Pons (tissue), 1 donor: ENCODE measurements around the gene NELFB.

Experiments used
- DNase-seq: peaks from one replicate; pipeline ENCODE4 v3.0.0-alpha.2; 2016; ENCODE audit warnings: low spot score

NELFB gene

DNA sequence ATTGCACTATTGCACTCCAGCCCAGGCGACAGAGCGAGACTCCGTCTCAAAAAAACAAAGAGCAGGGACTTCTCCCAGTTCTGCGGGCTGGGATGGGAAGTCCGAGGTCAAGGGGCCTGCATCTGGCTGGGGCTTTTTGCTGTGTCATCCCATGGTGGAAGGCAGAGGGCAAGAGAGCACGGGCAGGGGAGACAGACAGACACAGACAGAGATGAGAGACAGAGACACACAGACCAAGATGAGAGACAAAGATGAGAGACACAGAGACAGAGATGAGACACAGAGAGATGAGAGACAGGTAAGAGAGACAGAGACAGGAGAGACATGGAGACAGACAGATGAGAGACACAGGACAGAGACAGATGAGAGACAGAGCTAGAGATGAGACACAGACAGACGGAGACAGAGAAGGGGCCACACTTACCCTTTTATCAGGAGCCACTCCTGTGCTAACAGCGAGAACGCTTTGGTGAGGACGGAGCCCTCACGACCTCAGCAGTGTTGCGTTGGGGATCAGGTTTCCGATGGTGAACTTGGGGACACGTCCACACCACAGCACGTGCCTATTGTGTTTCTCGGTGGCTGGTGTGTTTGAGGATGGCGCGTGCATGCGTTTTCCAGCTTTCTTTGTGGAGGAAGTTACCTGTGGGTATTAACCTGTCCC lies 13.5 kb downstream of the NELFB start:
- no peak for DNase-seq

DNA sequence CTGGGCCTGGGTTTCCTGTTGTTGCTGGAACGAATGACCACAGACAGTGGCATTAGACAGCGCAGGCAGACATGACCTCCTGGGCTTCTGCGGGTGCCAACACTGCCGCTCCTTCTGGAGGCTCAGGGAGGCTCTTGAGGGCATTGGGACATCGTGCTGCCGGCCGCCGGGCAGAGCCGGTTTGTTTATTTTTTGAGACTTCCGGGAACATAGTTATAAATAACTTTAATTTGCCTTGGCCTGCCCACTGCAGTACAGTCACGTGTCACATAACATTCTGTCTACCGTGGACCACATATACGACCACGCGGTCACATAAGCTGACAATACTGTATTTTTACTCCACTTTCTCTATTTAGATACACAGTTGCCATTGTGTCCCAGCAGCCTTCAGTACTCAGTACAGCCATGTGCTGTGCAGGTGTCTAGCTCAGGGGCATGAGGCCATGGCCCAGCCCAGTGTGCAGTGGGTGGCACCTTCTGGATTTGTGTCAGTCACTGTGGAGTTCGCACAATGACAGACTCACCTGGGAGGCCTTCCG lies 14.2 kb downstream of the NELFB start:
- DNase-seq: no peak

DNA sequence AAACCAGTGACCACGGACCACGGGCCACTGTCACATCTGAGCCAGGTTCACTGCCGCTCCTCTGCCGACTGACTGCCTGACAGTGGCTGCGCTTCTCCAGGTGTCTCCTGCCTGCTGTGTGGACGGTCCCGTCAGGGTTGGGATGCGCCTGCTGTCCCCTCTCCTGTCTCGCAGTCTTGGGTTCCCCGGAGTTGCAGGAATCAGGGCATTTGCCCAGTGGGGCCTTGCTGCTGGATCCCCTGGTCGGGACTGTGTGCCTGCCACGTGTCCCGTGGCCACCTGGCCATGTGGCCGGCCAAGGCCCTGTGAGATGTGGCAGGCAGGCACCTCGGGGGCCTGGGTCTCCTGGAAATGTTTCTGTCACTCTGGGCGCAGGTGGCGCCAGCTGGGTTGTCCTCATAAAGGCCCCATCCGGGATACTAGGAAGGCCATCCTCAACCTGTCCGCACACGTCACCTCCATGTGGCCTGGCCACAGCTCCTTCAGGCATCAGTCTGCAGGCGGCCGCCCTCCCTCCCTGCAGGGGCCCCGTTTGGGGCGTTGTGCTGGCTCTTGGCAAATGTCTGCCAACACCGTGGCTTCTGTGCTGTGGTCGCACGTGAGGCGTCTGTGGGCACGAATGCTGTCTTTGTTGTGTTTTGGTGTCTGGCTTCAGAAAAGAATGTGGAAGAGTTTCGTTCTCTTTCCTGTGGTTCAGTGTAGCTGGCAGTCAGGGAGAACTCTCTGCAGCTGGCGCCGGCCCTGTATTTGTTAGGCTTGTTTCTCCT lies 16.0 kb downstream of the NELFB start:
- DNase-seq: no peak

DNA sequence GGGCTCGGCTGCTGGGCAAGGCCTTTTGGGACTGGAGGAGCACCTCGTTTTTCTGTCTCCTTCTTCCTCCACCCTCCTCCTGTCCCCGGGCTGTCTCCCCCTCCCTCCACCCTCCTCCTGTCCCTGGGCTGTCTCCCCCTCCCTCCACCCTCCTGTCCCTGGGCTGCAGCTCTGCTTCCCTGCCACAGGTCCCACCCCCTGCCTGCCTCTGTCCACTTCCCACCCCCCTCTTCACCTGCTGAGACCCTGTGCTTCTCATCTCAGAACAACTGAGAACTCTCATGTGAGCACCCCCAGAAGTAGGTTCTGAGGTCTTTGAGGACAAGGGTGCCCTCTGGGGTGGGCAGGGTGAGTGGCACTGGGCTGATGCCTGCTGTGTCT lies 16.6 kb downstream of the NELFB start:
- no peak for DNase-seq

DNA sequence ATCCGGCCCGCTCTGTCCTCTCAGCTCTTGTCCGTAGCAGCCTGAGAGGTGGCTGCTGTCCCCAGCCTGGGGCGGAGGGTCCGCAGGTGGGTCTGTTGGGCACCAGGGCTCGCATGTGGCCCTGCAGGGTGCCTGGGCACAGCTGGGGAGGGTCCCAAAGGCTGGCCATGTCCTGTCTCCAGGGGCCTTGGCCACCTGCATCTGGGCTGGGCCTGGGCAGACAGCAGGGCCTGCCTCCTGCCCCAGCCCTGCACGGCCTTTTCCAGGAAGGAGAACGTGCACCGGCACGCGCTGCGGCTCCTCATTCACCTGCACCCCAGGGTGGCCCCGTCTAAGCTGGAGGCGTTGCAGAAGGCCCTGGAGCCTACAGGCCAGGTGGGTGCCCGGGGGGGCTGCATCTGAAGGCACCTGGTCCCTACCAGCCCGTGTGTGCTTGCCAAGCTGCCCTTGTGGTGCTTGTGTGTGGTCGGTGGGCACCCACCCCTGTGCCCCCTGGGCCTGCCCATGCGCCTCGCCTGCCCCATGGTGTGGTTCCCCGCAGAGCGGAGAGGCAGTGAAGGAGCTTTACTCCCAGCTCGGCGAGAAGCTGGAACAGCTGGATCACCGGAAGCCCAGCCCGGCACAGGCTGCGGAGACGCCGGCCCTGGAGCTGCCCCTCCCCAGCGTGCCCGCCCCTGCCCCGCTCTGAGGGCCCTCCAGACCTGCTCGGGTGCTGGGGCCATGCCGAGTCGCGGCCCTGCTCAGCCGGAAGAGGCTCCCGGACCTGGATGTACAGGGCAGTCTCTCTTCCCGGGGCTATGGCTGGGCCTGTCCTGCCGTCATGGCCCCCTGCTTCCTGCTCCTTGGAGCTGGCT lies 17.3 kb downstream of the NELFB start:
- DNase-seq: no peak

DNA sequence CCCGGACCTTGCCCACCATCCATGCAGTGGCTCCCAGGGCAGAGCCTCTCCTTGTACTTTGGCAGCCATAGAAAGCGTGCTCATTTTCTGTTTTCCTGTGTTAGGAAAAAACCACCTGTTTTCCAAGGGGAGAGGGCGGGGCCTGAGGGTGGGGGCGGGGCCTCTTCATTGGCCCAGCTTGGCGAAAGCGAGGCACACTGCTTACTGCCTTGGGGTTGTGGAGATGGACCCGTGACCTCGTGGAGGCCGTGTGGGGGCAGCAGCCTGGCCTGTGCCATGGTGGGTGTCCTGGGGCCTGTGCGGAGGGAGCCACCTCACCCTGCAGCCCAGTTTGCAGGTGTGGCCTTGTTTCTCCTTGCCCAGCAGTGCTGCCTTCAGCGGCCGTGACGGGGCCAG lies 18.0 kb downstream of the NELFB start:
- no peak for DNase-seq

DNA sequence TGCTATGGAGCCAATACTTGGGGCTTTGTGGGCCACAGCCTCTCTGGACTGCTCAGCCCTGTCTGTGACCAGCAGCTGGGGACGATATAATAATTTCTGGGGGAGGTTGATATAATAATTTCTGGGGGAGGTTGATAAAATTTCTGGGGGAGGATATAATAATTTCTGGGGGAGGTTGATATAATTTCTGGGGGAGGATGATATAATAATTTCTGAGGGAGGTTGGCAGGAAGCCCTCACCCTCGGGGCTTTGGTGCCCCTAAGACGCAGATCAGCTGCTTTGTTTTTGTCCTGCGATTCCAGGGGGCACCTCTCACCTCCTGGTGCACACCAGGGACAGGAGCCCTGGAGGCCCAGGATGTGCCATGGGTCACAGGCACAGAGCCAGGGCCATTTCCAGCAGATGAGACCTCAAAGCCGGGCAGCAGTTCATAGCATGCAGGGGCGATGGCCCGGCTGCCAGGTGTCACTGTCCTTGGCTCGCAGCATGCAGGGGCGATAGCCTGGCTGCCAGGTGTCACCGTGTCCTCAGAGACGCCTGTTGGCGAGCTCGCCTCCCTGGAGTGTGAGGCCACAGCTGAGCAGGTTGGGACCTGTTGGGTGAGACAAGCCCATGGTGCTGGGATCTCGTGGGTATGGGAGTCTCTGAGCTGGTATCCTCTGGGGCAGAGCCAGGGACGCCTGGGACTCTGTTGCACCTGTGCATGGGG lies 18.6 kb downstream of the NELFB start:
- DNase-seq: no peak

DNA sequence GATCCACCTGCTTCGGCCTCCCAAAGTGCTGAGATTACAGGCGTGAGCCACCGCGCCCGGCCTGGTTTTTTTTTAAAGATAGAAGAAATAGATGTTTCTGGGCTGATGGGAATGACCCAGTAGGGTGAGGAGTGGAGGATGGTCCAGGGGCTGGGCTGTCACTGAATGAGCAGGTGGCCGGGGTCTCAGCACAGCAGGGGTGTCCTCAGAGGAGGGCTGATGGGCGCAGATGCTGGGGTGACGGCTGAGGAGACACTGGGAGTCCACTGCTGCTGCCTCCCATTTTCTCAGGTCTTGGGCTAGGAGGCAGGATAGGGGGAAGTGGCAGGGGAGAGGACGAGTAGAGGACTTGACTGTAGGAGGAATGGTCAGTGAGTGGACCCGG lies 20.1 kb downstream of the NELFB start:
- DNase-seq: no peak

DNA sequence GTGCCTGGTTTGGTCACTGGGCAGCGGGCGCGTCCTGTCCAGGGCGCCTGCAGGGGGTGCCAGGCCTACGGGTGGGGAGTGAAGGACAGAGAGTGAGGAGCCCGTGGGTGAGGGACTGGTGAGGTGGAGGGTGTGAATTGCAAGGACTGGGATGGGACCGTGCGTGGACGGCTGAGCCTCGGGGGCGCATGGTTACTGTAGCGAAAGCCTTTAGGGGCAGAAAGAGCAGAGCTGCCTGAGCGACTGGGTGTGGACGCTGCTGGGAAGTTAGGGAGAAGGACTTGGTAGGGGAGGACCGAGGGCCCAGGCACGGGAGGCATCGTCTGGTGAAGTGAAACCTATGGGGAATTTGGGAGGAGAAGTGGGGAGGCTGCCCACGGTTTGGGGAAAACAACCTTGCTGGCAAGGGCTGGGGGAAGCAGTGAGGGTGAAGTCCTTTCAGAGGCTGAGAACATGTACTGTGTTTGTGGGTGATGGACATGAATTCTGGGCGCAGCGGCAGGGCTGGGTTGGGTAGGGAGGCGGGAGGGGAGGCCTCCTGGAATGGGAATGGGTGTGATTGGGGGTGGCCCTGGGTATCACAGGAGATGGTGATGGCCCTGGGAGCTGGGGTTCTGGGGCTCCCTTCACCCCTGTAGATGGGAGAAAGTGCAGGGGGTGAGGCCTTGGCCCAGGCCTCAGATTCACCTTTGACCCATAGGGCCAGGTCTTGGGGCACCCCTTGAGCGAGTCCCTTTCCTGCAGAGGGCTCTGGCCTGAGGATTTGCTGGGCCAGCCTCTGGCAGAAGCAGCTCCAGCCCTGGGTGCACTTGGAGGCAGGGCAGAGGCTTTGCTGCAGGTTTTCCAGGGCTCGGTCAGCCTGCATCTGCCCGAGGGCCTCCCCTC lies 20.7 kb downstream of the NELFB start:
- DNase-seq: no peak

DNA sequence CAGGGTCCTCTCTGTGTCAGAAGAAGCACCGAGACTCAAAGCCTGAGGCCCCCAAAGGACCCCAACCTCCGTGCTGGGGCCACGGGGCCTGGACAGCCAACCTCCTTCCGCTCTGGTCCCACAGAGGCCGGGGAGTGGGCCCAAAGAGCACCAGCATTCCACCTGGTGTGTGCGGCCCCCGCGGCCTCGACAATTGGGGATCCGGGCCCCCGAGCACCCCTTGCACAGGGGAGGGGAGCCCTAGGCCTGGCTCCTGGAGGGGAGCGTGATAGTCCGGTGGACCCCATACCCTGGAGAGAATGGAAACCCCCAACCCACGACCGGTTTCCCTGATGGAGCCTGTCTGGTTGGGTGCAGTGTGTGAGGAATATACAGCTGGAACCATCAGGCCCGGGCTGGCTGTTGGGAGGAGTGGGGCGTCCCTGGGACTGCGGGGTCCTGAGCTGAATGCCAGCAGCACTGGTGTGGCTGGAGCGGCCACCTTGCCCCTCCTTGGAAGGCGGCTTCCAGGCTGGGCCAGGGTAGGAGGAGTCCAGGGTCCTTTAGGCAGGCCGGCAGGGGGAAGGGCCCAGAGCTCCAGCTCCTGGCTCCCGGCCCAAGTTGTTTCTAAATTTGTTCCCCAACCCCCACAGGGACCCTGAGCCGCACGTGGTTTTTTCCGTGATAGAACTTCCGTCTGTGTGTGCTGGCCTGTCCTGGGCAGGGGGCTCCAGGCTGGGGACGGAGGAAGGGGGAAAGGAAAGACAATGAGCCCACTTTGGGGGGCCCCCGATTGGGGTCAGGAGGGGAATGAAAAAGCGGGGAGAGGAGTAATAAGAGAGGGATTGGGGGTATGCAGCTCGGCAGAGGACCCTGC lies 21.6 kb downstream of the NELFB start:
- no peak for DNase-seq

DNA sequence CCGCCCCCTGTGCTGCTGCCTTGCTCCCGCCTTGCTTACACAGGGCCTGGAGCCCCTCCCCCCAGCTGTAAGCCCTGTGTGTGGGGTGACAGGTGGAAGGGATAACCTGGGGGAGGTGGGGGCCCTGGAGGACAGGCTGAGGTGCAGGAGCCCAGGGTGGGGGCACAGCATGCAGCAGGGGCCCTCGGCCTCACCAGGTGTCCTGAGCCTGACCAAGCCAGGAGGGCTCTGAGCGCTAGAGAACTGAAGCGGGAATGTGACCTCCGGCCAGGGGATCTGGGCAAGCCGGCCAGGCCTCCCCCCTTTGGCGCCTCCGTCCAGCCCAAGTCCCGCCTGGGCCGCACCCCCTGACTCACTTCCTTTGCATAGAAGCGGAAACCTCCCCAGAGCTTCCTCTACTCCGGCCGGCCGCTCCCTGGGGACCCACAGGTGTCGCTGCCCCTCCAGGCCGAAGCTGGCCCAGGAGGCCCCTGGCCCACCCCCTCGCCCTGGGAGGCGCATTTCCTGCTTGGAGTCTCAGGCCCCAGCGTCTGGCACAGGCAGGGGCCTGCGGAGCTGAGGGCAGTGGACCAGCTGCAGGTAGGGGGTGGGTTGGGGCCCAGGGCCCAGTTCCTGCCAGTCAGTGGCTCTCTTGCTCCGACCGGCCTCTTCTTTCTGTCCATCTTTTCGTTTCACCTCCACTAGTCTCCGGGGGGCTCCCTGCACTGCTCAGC lies 22.4 kb downstream of the NELFB start, which contains the start of gene TOR4A:
TOR4A (plus strand) TSS at position 398 of the 713 bp plus-strand sequence. CDS start 964 bp downstream, outside the sequence.
- peak; percentile 41 for DNase-seq

DNA sequence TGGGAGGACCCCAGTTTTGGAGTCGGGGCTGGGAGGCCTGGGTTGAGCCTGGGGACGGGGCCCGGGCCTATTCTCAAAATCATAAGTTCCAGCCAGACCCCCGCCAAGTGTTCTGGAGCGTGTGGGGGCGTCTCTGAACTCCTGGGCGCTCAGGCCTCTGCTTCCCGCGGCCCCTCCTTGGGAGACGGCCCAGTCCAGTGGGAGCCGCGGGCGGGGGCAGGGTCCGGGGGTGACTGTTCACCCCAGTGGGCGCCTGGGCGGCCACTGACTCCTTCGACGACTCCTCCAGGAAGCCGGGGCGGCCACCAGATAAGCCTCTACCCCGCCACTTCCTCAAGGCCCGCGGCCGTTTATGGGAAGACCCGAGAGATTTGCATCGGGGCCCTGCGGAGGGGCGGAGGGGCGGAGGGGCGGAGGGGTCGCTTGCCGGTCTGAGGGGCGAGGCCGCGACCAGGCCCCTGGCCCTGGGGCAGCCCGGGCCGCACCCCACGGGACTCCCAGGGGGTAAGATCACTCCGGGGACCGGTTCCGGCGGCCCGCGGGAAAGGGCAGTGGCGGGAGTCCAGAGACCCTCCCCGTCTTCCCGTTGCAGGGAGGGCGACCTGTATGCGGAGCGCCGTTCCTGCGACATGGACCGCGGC lies 23.1 kb downstream of the NELFB start:
- no peak for DNase-seq

DNA sequence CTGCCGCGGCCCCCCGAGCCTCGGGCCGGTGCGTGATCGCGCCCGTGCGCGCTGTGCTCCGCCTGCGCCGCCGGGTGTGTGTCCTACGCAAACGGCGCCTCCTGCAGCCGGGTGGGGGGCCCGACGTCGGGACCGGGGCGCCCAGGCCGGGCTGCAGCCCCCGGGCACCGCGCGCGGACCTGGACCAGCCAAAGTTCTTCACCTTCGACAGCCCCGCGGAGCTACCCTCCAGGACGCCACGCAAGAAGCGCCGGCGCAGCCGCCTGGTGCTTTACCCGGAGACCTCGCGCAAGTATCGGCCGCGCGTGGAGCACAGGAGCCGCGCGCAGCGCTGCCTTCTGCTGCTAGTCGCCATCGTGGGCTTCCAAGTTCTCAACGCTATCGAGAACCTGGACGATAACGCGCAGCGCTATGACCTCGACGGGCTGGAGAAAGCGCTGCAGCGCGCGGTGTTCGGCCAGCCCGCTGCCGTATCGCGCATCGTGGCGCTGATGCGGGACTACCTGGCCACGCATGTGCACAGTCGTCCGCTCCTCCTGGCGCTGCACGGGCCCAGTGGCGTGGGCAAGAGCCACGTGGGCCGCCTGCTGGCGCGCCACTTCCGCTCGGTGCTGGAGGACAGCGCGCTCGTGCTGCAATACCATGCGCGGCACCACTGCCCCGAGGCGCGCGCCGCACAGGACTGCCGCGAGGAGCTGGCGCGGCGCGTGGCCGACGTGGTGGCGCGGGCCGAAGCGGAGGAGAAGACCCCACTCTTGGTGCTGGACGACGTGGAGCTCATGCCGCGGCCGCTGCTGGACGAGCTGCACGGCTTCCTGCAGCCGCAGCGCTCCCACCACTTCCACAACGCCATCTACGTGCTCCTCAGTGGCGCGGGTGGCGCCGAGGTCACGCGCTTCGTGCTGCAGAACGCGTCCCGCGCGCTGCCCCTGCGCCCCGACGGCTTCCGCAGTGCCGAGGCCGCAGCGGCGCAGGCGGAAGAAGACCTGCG lies 23.9 kb downstream of the NELFB start:
- DNase-seq: no peak

DNA sequence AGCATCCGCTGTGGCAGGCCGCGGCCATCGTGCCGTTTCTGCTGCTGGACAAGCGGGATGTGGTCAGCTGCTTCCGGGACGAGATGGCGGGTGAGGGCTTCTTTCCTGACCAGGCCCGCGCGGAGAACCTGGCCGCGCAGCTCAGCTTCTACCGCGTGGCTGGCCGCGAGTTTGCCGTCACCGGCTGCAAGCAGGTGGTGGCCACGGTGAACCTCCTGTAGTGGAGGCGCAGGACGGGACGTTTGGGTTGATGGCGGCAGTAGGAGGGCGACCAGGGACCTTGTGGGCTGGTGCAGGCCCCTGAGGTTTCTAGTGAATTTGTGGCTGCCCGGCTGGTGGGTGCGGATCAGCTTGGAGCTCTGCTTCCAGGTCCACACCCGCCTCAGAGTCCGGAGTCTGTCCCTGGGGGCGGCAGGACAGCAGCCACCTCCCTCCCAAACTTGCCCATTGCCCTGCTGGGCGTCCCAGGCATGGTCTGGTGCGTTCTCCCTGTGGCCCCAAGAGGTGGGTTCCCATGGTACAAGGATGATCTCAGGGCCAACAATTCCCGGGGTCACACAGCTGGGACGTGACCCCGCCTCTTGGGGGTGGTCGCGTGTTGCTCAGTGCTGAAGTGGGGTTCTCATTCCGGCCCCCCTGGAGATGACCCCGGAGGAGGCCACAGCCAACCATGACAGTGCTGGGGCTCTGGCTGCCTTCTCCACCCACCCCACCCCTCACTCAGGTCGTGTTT lies 24.8 kb downstream of the NELFB start:
- DNase-seq: no peak

DNA sequence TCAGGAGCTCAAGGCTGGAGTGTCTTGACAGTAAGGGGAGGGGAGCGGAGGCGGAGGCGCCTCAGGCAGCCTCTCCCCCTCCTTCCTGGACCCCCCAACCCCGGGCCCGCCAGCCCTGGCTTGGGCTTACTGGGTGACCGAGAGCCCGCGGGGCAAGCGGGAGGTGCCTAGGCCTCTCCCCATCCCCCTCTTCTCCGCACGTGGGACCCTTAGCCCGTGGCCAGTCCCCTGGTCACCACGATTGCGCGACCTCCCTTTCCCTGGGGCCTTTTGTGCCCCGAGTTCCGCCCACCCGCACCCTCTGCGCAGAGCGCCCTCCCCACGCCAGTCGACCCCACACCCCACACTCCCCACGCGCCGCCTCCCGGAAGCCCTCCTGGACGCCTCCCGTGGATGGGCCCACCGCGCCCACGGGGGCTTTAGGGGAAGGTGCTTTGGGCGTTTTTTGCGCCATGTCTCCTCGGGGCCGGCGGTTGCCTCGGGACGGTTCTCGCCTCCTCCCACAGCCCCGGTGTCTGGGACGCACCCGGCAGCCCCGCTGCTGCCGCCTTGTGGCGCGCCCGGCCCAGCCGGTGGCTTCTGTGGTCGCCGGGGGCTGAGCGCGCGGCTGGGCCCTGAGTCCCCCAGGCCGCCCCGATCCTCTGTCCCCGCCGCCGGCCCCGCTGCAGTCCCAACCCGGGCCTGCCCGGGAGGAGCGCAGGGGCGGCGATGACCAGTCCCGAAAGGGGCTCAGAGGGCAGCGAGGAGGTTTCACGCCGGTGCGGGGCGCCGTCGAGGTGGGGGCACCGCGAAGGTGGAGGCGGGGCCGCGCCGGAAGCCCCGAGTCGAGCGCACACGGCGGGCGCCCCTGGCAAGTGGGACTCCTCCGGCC lies 25.6 kb downstream of the NELFB start:
- DNase-seq: no peak
